ENCODE measurements around the gene ARFGEF2.

DNA sequence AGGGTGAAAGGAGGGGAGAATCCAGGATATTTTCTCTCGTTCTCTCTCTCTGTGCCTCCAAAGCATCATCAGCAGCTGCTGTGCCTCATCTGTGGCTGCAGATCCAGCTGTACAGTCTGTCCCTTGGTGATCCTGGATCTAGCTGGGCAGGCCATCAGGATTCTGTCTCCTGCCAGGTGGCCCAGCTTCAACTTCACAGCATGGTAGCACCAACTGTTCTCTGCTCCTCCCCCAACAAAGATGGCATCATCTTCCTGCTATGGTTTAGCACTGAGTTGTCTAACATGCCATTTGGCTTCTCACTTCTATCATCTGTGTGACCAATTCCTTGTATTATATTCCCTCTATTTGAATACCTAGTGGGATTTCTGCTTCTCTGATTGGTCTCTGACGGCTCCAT, 28.6 kb upstream of the ARFGEF2 start:
- no peak for TF ChIP-seq SPI1 (IDR thresholded peaks at IDR 0.05; ENCODE audit: borderline replicate concordance, insufficient read depth, low read depth, low read length)
- no peak for TF ChIP-seq MYC (IDR thresholded peaks at IDR 0.05; ENCODE audit: insufficient read depth, insufficient read length, insufficient replicate concordance, low read length, severe bottlenecking)
- TF ChIP-seq, protein P1, sequence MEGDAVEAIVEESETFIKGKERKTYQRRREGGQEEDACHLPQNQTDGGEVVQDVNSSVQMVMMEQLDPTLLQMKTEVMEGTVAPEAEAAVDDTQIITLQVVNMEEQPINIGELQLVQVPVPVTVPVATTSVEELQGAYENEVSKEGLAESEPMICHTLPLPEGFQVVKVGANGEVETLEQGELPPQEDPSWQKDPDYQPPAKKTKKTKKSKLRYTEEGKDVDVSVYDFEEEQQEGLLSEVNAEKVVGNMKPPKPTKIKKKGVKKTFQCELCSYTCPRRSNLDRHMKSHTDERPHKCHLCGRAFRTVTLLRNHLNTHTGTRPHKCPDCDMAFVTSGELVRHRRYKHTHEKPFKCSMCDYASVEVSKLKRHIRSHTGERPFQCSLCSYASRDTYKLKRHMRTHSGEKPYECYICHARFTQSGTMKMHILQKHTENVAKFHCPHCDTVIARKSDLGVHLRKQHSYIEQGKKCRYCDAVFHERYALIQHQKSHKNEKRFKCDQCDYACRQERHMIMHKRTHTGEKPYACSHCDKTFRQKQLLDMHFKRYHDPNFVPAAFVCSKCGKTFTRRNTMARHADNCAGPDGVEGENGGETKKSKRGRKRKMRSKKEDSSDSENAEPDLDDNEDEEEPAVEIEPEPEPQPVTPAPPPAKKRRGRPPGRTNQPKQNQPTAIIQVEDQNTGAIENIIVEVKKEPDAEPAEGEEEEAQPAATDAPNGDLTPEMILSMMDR (IDR thresholded peaks at IDR 0.05 in 2 of 3, conservative IDR thresholded peaks at IDR 0.05 in 1 of 3; ENCODE audit: control insufficient read depth in 2 of 3, extremely low read depth in 1 of 3, insufficient read depth in 1 of 3, low read depth in 3 of 3, low read length in 3 of 3), result no peak
- TF ChIP-seq, protein P2, sequence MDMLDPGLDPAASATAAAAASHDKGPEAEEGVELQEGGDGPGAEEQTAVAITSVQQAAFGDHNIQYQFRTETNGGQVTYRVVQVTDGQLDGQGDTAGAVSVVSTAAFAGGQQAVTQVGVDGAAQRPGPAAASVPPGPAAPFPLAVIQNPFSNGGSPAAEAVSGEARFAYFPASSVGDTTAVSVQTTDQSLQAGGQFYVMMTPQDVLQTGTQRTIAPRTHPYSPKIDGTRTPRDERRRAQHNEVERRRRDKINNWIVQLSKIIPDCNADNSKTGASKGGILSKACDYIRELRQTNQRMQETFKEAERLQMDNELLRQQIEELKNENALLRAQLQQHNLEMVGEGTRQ (IDR thresholded peaks at IDR 0.05; ENCODE audit: borderline replicate concordance, low read depth, low read length), result no peak
- TF ChIP-seq GABPA (IDR thresholded peaks at IDR 0.05; ENCODE audit: low read depth), result no peak
- TF ChIP-seq PAX8 (IDR thresholded peaks at IDR 0.05), result no peak
- TF ChIP-seq ZNF274 (IDR thresholded peaks at IDR 0.05; ENCODE audit: insufficient read depth, insufficient read length), result no peak
- no peak for TF ChIP-seq EZH2 (IDR thresholded peaks at IDR 0.05; ENCODE audit: borderline replicate concordance, control insufficient read depth, low read depth, low read length)
- TF ChIP-seq, protein P3, sequence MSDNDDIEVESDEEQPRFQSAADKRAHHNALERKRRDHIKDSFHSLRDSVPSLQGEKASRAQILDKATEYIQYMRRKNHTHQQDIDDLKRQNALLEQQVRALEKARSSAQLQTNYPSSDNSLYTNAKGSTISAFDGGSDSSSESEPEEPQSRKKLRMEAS (IDR thresholded peaks at IDR 0.05; ENCODE audit: low read depth, low read length), result no peak
- TF ChIP-seq MEF2B (IDR thresholded peaks at IDR 0.05; ENCODE audit: partially characterized antibody, poor library complexity, severe bottlenecking), result no peak
- TF ChIP-seq POLR2A (IDR thresholded peaks at IDR 0.05; ENCODE audit: low read depth, low read length), result no peak
